ENCODE results near the gene TAS2R3. TPM values are rescaled to one million over a fixed set of nuclear protein-coding genes. Genes with fewer than 3 reads are reported as not detected.
"Not testable (repeated sequence)": the region's sequence is repeated elsewhere in the genome, so short reads cannot be mapped to it uniquely, and the experiment has no call there.

The TAS2R3 gene
- total RNA-seq, 2 experiments from 2014 or later, result 0.88 to 0.89 TPM

- CTCF ChIA-PET, result interaction anchor here (1.0 kb wide), 1 partner anchor 27 kb away, joined by 3 read pairs; no protein-coding TSS in a partner anchor
- POLR2A ChIA-PET, result not testable (repeated sequence)
Measured at GRCh38 chr7:141770083-141770583, 6.2 kb downstream of the TAS2R3 start.

DNA sequence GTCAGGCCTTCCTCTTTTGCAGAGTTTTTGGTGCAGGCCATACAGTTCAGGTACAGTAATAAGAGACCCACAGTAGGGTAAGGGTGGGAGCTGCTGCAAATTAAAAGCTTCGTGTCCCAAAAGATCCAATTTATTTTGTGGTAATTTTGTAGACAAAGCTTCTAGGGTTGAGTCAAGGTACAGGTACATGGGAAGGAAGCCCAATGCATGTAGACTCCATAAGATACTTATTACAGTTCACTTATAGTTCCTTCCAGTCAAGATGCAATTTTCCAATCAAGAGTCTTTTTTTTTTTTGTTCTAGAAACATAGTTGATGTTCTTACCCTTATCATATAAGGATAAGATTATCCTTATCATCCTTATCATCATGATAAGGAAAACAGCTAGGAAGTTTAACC lies 12.5 kb downstream of the TAS2R3 start, which contains the start of gene TAS2R4:
TSS of gene TAS2R4 (plus strand) at position 301 of the 400 bp plus-strand sequence. CDS start 1,815 bp downstream, outside the sequence.
- ChIA-PET CTCF (no interaction called here), POLR2A (no interaction called here)

- ChIA-PET POLR2A (no interaction called here), CTCF (interaction anchor here (0.6 to 1.6 kb wide), 4 partner anchors 9 to 41 kb away, joined by 3 read pairs; no protein-coding TSS in a partner anchor)
Measured at GRCh38 chr7:141785706-141786552, 22.0 kb downstream of the TAS2R3 start.

DNA sequence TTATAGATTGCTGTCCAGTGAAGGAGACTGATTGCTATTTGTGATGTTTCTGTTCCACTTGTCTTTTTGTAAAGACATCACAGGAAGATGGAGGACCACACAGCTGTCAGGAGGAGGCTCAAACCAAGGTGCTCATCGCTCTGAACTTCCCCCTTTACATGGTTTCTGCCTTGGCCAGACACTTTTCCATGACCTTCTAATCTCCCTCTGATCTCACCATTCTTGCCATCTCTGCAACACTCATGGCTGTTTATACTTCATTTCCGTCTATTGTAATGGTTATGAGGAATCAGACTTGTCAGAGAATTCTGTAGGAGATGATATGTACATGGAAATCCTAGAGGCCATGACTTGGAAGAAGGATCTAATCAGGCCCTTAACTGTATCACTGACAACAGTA lies 24.4 kb downstream of the TAS2R3 start:
- CTCF ChIA-PET, result no interaction called here

DNA sequence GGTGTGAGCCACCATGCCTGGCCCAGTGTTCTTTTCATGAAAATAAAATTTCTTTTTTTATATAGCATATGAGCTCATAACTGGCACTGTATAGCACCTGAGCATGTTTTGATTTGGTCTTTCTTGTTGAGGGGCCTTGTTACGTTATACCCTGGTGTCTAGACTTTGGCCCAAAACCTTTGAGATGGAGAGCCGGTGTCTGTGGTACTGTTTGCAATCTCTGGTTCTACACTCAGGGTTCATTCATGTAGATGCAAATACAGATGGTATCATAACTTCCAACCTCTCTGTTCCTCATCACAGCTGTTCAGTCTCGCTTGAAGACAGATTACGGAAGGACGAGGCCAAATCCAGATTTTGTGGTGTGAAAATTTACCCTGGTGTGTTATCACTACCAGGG lies 26.0 kb downstream of the TAS2R3 start, which contains the start of gene TAS2R5:
TSS of gene TAS2R5 (plus strand) at position 301 of the 400 bp plus-strand sequence. CDS start 145 bp downstream, outside the sequence.
- ChIA-PET CTCF (no interaction called here), POLR2A (no interaction called here)

More for the DNA sequence above, 24.4 kb downstream of the TAS2R3 start:
- POLR2A ChIA-PET, result no interaction called here

GRCh38 chr7:141792526-141792925 lies 28.6 kb downstream of the TAS2R3 start:
- CTCF ChIA-PET, result no interaction called here

More at GRCh38 chr7:141792526-141792925, 28.6 kb downstream of the TAS2R3 start:
- POLR2A ChIA-PET, result no interaction called here

Other genes with a start within 250 kb of the TAS2R3 start
- gene AGK, start 212.7 kb upstream of the TAS2R3 start, total RNA-seq, result 100 to 1,000 TPM; 110 TPM
- gene DENND11, start 61.9 kb upstream of the TAS2R3 start, total RNA-seq, result 10 to 100 TPM; 25.1 to 26.4 TPM
- not detected for gene WEE2, start 55.7 kb upstream of the TAS2R3 start, total RNA-seq
- 100 to 1,000 TPM; 259 to 280 TPM for gene SSBP1, start 25.7 kb upstream of the TAS2R3 start, total RNA-seq
- gene TAS2R4, start 12.6 kb downstream of the TAS2R3 start, total RNA-seq, result 1 to 10 TPM in 1 of 2 experiments, under 1 TPM in 1; 0.69 to 1.2 TPM
- gene TAS2R5, start 26.1 kb downstream of the TAS2R3 start, total RNA-seq, result 1 to 10 TPM in 1 of 2 experiments, under 1 TPM in 1; 0.84 to 1.6 TPM
- not detected for gene PRSS37, start 77.4 kb downstream of the TAS2R3 start, total RNA-seq
- gene OR9A4, start 152.3 kb downstream of the TAS2R3 start, total RNA-seq, result not detected
- gene CLEC5A, start 182.9 kb downstream of the TAS2R3 start, total RNA-seq, result not detected
- not detected for gene TAS2R38, start 209.7 kb downstream of the TAS2R3 start, total RNA-seq
- under 1 TPM in 1 of 2 experiments, not detected in 1; 0.13 TPM for gene MGAM, start 231.8 kb downstream of the TAS2R3 start, total RNA-seq

All from activated CD8-positive, alpha-beta memory T cell treated with anti-CD3 and anti-CD28 coated beads for 36 hours (primary cell).